ENCODE results near the gene KIF17.

KIF17 gene

GRCh38 chr1:20717452-20718342 lies at the start of gene KIF17:
Gene KIF17 (minus strand): TSS chr1:20718007. CDS start chr1:20717706, 301 bp downstream.
- Mint-ChIP-seq H3K27ac (peak within 1 kb of the TSS; percentile 56), H3K4me1 (peaks cover 10 to 12% of the 10 kb centered on the region in 2 donors), H3K9me3 (no peaks in the 10 kb centered on the region), H3K4me3 (peak within 1 kb of the TSS; percentile 74 to 79), H3K27me3 (peaks cover 20 to 57% of the 10 kb centered on the region in 2 donors), H3K36me3 (peaks cover 0 to 4% of the 10 kb centered on the region in 2 donors)
- ATAC-seq (replicated peaks): peak; percentile 79 to 80
- peak; percentile 47 for DNase-seq

GRCh38 chr1:20767271-20767670 lies 49.5 kb upstream of the KIF17 start:
- no peak overlapping the region for H3K27ac Mint-ChIP-seq
- H3K4me3 Mint-ChIP-seq: no peak overlapping the region
- peaks cover 23 to 43% of the 10 kb centered on the region in 2 donors for H3K36me3 Mint-ChIP-seq

GRCh38 chr1:20763417-20763816 lies 45.6 kb upstream of the KIF17 start:
- Mint-ChIP-seq H3K27ac (no peak overlapping the region), H3K4me1 (no peaks in the 10 kb centered on the region), H3K4me3 (no peak overlapping the region), H3K9me3 (no peaks in the 10 kb centered on the region), H3K36me3 (peaks cover 31 to 57% of the 10 kb centered on the region in 2 donors), H3K27me3 (no peaks in the 10 kb centered on the region)
- ATAC-seq (replicated peaks): no peak
- no peak for DNase-seq

More at GRCh38 chr1:20767271-20767670, 49.5 kb upstream of the KIF17 start:
- H3K27me3 Mint-ChIP-seq: no peaks in the 10 kb centered on the region
- no peaks in the 10 kb centered on the region for H3K4me1 Mint-ChIP-seq
- ATAC-seq (replicated peaks) (no peak), DNase-seq (no peak)
- no peaks in the 10 kb centered on the region for H3K9me3 Mint-ChIP-seq

- H3K4me3 Mint-ChIP-seq: no peak overlapping the region
Observed at GRCh38 chr1:20760322-20760721, 42.5 kb upstream of the KIF17 start.

GRCh38 chr1:20753589-20753988 lies 35.8 kb upstream of the KIF17 start:
- Mint-ChIP-seq H3K27ac (no peak overlapping the region), H3K9me3 (no peaks in the 10 kb centered on the region), H3K27me3 (no peaks in the 10 kb centered on the region), H3K36me3 (peaks cover 20 to 32% of the 10 kb centered on the region in 2 donors), H3K4me1 (no peaks in the 10 kb centered on the region), H3K4me3 (no peak overlapping the region)
- DNase-seq (no peak), ATAC-seq (replicated peaks) (no peak)

More at GRCh38 chr1:20760322-20760721, 42.5 kb upstream of the KIF17 start:
- Mint-ChIP-seq H3K27ac (no peak overlapping the region), H3K27me3 (no peaks in the 10 kb centered on the region), H3K36me3 (peaks cover 37 to 58% of the 10 kb centered on the region in 2 donors), H3K4me1 (no peaks in the 10 kb centered on the region), H3K9me3 (no peaks in the 10 kb centered on the region)
- DNase-seq (no peak), ATAC-seq (replicated peaks) (no peak)

- H3K27ac Mint-ChIP-seq: no peak overlapping the region
- no peaks in the 10 kb centered on the region for H3K9me3 Mint-ChIP-seq
- H3K27me3 Mint-ChIP-seq: no peaks in the 10 kb centered on the region
- DNase-seq (no peak), ATAC-seq (replicated peaks) (no peak)
- H3K4me3 Mint-ChIP-seq: no peak overlapping the region
- H3K36me3 Mint-ChIP-seq: peaks cover 17 to 33% of the 10 kb centered on the region in 2 donors
- H3K4me1 Mint-ChIP-seq: no peaks in the 10 kb centered on the region
Observed at GRCh38 chr1:20751462-20751990, 33.7 kb upstream of the KIF17 start.

- Mint-ChIP-seq H3K36me3 (peaks cover 17 to 32% of the 10 kb centered on the region in 2 donors), H3K4me1 (peaks cover 0 to 5% of the 10 kb centered on the region in 2 donors), H3K9me3 (no peaks in the 10 kb centered on the region), H3K27ac (peak overlapping the region; percentile 5), H3K4me3 (no peak overlapping the region), H3K27me3 (no peaks in the 10 kb centered on the region)
- no peak for DNase-seq
- no peak for ATAC-seq (replicated peaks)
Observed at GRCh38 chr1:20742671-20743070, 24.9 kb upstream of the KIF17 start.

- peaks cover 18 to 32% of the 10 kb centered on the region in 2 donors for H3K36me3 Mint-ChIP-seq
Observed at GRCh38 chr1:20740781-20741180, 23.0 kb upstream of the KIF17 start.

GRCh38 chr1:20739225-20739624 lies 21.4 kb upstream of the KIF17 start:
- DNase-seq: no peak
- no peaks in the 10 kb centered on the region for H3K9me3 Mint-ChIP-seq
- no peaks in the 10 kb centered on the region for H3K27me3 Mint-ChIP-seq
- peaks cover 0 to 5% of the 10 kb centered on the region in 2 donors for H3K4me1 Mint-ChIP-seq
- no peak overlapping the region for H3K4me3 Mint-ChIP-seq
- no peak overlapping the region for H3K27ac Mint-ChIP-seq
- no peak for ATAC-seq (replicated peaks)
- H3K36me3 Mint-ChIP-seq: peaks cover 9 to 25% of the 10 kb centered on the region in 2 donors

More at GRCh38 chr1:20740781-20741180, 23.0 kb upstream of the KIF17 start:
- Mint-ChIP-seq H3K27ac (no peak overlapping the region), H3K4me3 (no peak overlapping the region), H3K27me3 (no peaks in the 10 kb centered on the region), H3K4me1 (peaks cover 0 to 5% of the 10 kb centered on the region in 2 donors), H3K9me3 (no peaks in the 10 kb centered on the region)
- ATAC-seq (replicated peaks): no peak
- no peak for DNase-seq

- Mint-ChIP-seq H3K9me3 (no peaks in the 10 kb centered on the region), H3K27ac (peak overlapping the region; percentile 80), H3K4me3 (no peak overlapping the region), H3K36me3 (peaks cover 4 to 10% of the 10 kb centered on the region in 2 donors), H3K4me1 (peaks cover 9 to 24% of the 10 kb centered on the region in 2 donors), H3K27me3 (peaks cover 7 to 9% of the 10 kb centered on the region in 2 donors)
- ATAC-seq (replicated peaks): no peak
- DNase-seq: no peak
Observed at GRCh38 chr1:20735581-20736111, 17.8 kb upstream of the KIF17 start.

GRCh38 chr1:20733360-20733975 lies 15.7 kb upstream of the KIF17 start:
- peaks cover 27 to 31% of the 10 kb centered on the region in 2 donors for H3K27me3 Mint-ChIP-seq
- H3K4me1 Mint-ChIP-seq: peaks cover 16 to 39% of the 10 kb centered on the region in 2 donors
- peak overlapping the region; percentile 90 to 92 for H3K4me3 Mint-ChIP-seq
- ATAC-seq (replicated peaks): peak in 1 of 2 donors; percentile 8
- peaks cover 4 to 6% of the 10 kb centered on the region in 2 donors for H3K36me3 Mint-ChIP-seq
- H3K9me3 Mint-ChIP-seq: no peaks in the 10 kb centered on the region
- DNase-seq: no peak
- peak overlapping the region; percentile 86 for H3K27ac Mint-ChIP-seq

- peaks cover 18 to 44% of the 10 kb centered on the region in 2 donors for H3K4me1 Mint-ChIP-seq
- peaks cover 4% of the 10 kb centered on the region in 2 donors for H3K36me3 Mint-ChIP-seq
- ATAC-seq (replicated peaks): peak; percentile 79 to 82
- H3K9me3 Mint-ChIP-seq: no peaks in the 10 kb centered on the region
- H3K27ac Mint-ChIP-seq: peak within 1 kb of the TSS; percentile 86
- peak; percentile 66 for DNase-seq
- H3K27me3 Mint-ChIP-seq: peaks cover 33 to 38% of the 10 kb centered on the region in 2 donors
- H3K4me3 Mint-ChIP-seq: peak within 1 kb of the TSS; percentile 90 to 92
Observed at GRCh38 chr1:20732588-20733359, 15.0 kb upstream of the KIF17 start, which contains the start of gene SH2D5. Gene SH2D5 (minus strand): TSS chr1:20732703. CDS start chr1:20728044, 4,659 bp downstream.

- H3K27ac Mint-ChIP-seq: peak overlapping the region; percentile 86
- peak; percentile 65 to 78 for ATAC-seq (replicated peaks)
- DNase-seq: peak; percentile 50
- peaks cover 18 to 44% of the 10 kb centered on the region in 2 donors for H3K4me1 Mint-ChIP-seq
- peak overlapping the region; percentile 90 to 92 for H3K4me3 Mint-ChIP-seq
- H3K27me3 Mint-ChIP-seq: peaks cover 33 to 38% of the 10 kb centered on the region in 2 donors
- no peaks in the 10 kb centered on the region for H3K9me3 Mint-ChIP-seq
- H3K36me3 Mint-ChIP-seq: peaks cover 4% of the 10 kb centered on the region in 2 donors
Observed at GRCh38 chr1:20732071-20732587, 14.3 kb upstream of the KIF17 start.
